BJ (cell line): ENCODE results near the gene TTLL11. TPM values are rescaled to one million over a fixed set of nuclear protein-coding genes. Genes with fewer than 3 reads are reported as not detected.

Experiments
- CTCF ChIA-PET: fragments of 350-600 bp; formaldehyde crosslinking; extraction: SDS; loops from one replicate; lab custom pipeline; 2021; ENCODE audit warnings: antibody characterized with exemption, inconsistent platforms; lab: Yijun Ruan, JAX
- POLR2A ChIA-PET: fragments of 300-600 bp; sonication (Branson Sonifier 250); formaldehyde crosslinking; extraction: SDS; loops from one replicate; lab custom pipeline; 2021; ENCODE audit warnings: antibody characterized with exemption; lab: Charles Lee
- DNase-seq: peaks from one replicate; pipeline ENCODE4 v3.0.0-alpha.2; 2011; ENCODE audit warnings: low read depth
- H3K27me3 ChIP-seq: 2 replicates; pipeline ENCODE4 v1.6.0; 2011; ENCODE audit warnings: low read length; ENCODE audit not compliant: control insufficient read depth, insufficient read depth
- H3K36me3 ChIP-seq: 2 replicates; pipeline ENCODE4 v1.5.1; 2011; ENCODE audit warnings: low read length; ENCODE audit not compliant: control insufficient read depth, insufficient read depth
- H3K4me3 ChIP-seq: 2 replicates; pipeline ENCODE4 v1.5.1; 2011; ENCODE audit warnings: low read depth, mild to moderate bottlenecking, control low read depth, low read length
- CTCF ChIP-seq: IDR thresholded peaks from 2 replicates; pipeline ENCODE4 v1.5.1; 2011; ENCODE audit warnings: low read depth, mild to moderate bottlenecking, control low read depth, inconsistent platforms, low read length, moderate library complexity; ENCODE audit not compliant: insufficient read depth
- polyA plus RNA-seq: library from polyadenylated mRNA; depleted of rRNA; stranded (reverse); fragments of >200 nt; gene quantifications from 2 replicates; pipeline ENCODE4 v1.2.3, GENCODE V29; 2011

Gene TTLL11
- polyA plus RNA-seq, 1 experiment = 5.6 TPM

GRCh38 chr9:122087406-122088200, 5.5 kb downstream of the TTLL11 start:
- TF ChIP-seq CTCF = no peak
- DNase-seq = no peak
- Histone ChIP-seq H3K36me3 (no peaks in the 10 kb centered on the region), H3K27me3 (no peaks in the 10 kb centered on the region), H3K4me3 (no peak overlapping the region)
- CTCF ChIA-PET = interaction anchor here (3.6 kb wide), 1 partner anchor 11 kb away, joined by 23 read pairs; no protein-coding TSS in a partner anchor
- POLR2A ChIA-PET = no interaction called here

GRCh38 chr9:122086873-122087272, 6.2 kb downstream of the TTLL11 start:
- no peak for TF ChIP-seq CTCF
- Histone ChIP-seq H3K4me3 (no peak overlapping the region), H3K36me3 (no peaks in the 10 kb centered on the region), H3K27me3 (no peaks in the 10 kb centered on the region)
- CTCF ChIA-PET = no interaction called here
- POLR2A ChIA-PET = no interaction called here
- DNase-seq = no peak

DNA sequence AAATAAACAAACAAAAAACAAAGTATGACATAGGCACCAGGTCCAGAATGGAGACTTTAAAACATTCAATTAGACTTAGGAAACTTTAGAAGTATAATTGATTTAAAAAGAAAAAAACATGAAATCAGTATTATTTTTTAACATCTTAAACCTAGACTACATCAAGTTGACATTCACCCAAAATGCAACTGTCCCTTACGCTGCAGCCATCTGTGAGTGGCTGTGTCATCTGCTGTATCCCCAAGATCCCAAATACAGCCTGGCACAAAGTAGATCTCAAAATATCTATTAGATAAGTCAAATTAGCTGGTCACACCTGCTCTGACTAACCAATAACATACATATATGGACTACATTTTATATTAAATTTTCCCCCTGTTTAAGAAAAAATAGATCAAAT, 7.8 kb downstream of the TTLL11 start:
- no peak for TF ChIP-seq CTCF
- DNase-seq = no peak
- Histone ChIP-seq H3K36me3 (no peaks in the 10 kb centered on the region), H3K27me3 (no peaks in the 10 kb centered on the region), H3K4me3 (no peak overlapping the region)
- ChIA-PET CTCF (interaction anchor here (1.0 kb wide), 1 partner anchor 14 kb away, joined by 3 read pairs; no protein-coding TSS in a partner anchor), POLR2A (no interaction called here)

GRCh38 chr9:122084026-122084675, 9.0 kb downstream of the TTLL11 start:
- TF ChIP-seq CTCF = no peak
- CTCF ChIA-PET = interaction anchor here (1.0 to 1.4 kb wide), 3 partner anchors 15 to 40 kb away, joined by 3 to 4 read pairs (median 3); no protein-coding TSS in a partner anchor
- POLR2A ChIA-PET = no interaction called here
- Histone ChIP-seq H3K27me3 (no peaks in the 10 kb centered on the region), H3K36me3 (no peaks in the 10 kb centered on the region), H3K4me3 (no peak overlapping the region)
- no peak for DNase-seq

DNA sequence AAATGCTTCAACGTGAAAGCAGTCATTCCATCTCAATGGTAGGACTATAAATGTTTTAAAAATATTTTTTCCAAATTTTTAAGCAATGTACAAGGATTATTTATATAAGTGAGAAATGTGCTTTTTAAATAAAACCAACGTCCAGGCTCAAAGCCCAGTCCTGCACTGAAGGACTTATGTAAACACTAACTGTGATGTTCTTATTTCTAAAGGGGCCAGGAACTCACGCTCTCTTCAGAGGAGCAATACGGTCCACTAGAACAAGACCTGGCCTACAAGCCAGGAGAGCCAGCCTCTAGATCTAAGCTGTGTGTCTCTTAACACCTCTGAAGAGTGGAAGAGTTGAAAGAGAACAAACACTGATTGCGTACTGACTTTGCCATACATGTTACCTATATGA, 12.1 kb downstream of the TTLL11 start:
- H3K4me3 ChIP-seq = no peak overlapping the region
- DNase-seq = no peak
- CTCF ChIA-PET = no interaction called here
- no peak for TF ChIP-seq CTCF
- H3K36me3 ChIP-seq = no peaks in the 10 kb centered on the region
- H3K27me3 ChIP-seq = no peaks in the 10 kb centered on the region
- POLR2A ChIA-PET = no interaction called here
